HCT116 (cell line): ENCODE measurements around the gene INKA1.

Experiments used
- ATF3 ChIP-seq: IDR thresholded peaks from 2 replicates; pipeline ENCODE4 v1.6.1; 2012
- CEBPB ChIP-seq: IDR thresholded peaks from 2 replicates; pipeline ENCODE4 v1.6.1; 2012; ENCODE audit warnings: low read depth
- CTCF ChIP-seq, 3 experiments: fragments of 200-600 bp in 1 of 3; sonication (generic) in 1 of 3; IDR thresholded peaks in 2 of 3; conservative IDR thresholded peaks in 1 of 3; 2 replicates each; pipeline ENCODE4 v1.5.1; 2012 to 2017; ENCODE audit warnings: low read depth in 2 of 3, low read length in 2 of 3, antibody characterized with exemption in 1 of 3, borderline replicate concordance in 1 of 3, control low read depth in 1 of 3, mild to moderate bottlenecking in 1 of 3, mixed read lengths in 1 of 3, mixed run types in 1 of 3, moderate library complexity in 1 of 3; ENCODE audit not compliant: insufficient read depth in 1 of 3
- EGR1 ChIP-seq: IDR thresholded peaks from 2 replicates; pipeline ENCODE4 v1.6.1; 2012; ENCODE audit warnings: low read depth
- JUND ChIP-seq: IDR thresholded peaks from 2 replicates; pipeline ENCODE4 v1.6.1; 2012
- MAX ChIP-seq: IDR thresholded peaks from 2 replicates; pipeline ENCODE4 v1.6.1; 2012
- POLR2A ChIP-seq: IDR thresholded peaks from 2 replicates; pipeline ENCODE4 v1.7.0; 2011; ENCODE audit warnings: borderline replicate concordance; ENCODE audit not compliant: insufficient read depth, insufficient read length; ENCODE audit errors: extremely low read depth
- POLR2AphosphoS5 ChIP-seq: IDR thresholded peaks from 2 replicates; pipeline ENCODE4 v1.6.1; 2011; ENCODE audit warnings: mild to moderate bottlenecking, low read depth, low read length, moderate library complexity
- RAD21 ChIP-seq: IDR thresholded peaks from 2 replicates; pipeline ENCODE4 v1.6.1; 2012; ENCODE audit warnings: low read depth, mild to moderate bottlenecking
- REST ChIP-seq: IDR thresholded peaks from 2 replicates; pipeline ENCODE4 v1.6.1; 2012; ENCODE audit warnings: low read depth
- SIN3A ChIP-seq: IDR thresholded peaks from 2 replicates; pipeline ENCODE4 v1.6.1; 2012; ENCODE audit warnings: low read depth
- SRF ChIP-seq: IDR thresholded peaks from 2 replicates; pipeline ENCODE4 v1.6.1; 2012; ENCODE audit warnings: low read depth
- TCF7L2 ChIP-seq: IDR thresholded peaks from 2 replicates; pipeline ENCODE4 v1.7.0; 2011; ENCODE audit warnings: borderline replicate concordance, inconsistent platforms; ENCODE audit not compliant: insufficient read depth, insufficient read length; ENCODE audit errors: extremely low read depth

- TF ChIP-seq CTCF (IDR thresholded peaks at IDR 0.05 in 2 of 3, conservative IDR thresholded peaks at IDR 0.05 in 1 of 3; ENCODE audit: borderline replicate concordance in 1 of 3, insufficient read depth in 1 of 3, low read depth in 2 of 3, low read length in 2 of 3) (no peak), POLR2A (no peak), CEBPB (no peak), ATF3 (no peak), POLR2AphosphoS5 (no peak), MAX (no peak), EGR1 (no peak), TCF7L2 (no peak), SIN3A (no peak), REST (no peak), SRF (no peak), RAD21 (no peak), JUND (no peak)
Measured at GRCh38 chr3:49805367-49805782, 2.3 kb downstream of the INKA1 start.
